Hepatocyte (in vitro differentiated cells): Measurements from ENCODE around the gene FES. TPM values are rescaled to one million over a fixed set of nuclear protein-coding genes. Genes with fewer than 3 reads are reported as not detected.

Experiments
- DNase-seq: peaks from one replicate; pipeline ENCODE4 v3.0.0-alpha.2; 2016; ENCODE audit warnings: low spot score
- H2AFZ ChIP-seq: fragments of 200-600 bp; sonication (generic); 2 replicates; pipeline ENCODE4 v1.6.0; 2016; ENCODE audit warnings: antibody characterized with exemption, mild to moderate bottlenecking
- H3K27ac ChIP-seq: fragments of 200-600 bp; sonication (generic); 2 replicates; pipeline ENCODE4 v1.5.1; 2016; ENCODE audit warnings: mild to moderate bottlenecking
- H3K27me3 ChIP-seq: fragments of 200-600 bp; sonication (generic); 2 replicates; pipeline ENCODE4 v1.6.1; 2016
- H3K36me3 ChIP-seq: fragments of 200-600 bp; sonication (generic); replicated peaks from 2 replicates; pipeline ENCODE4 v1.5.1; 2016; ENCODE audit warnings: low read depth; ENCODE audit not compliant: insufficient read depth
- H3K4me1 ChIP-seq: fragments of 200-600 bp; sonication (generic); 2 replicates; pipeline ENCODE4 v1.5.1; 2016; ENCODE audit warnings: mild to moderate bottlenecking, moderate library complexity; ENCODE audit not compliant: insufficient read depth
- H3K4me2 ChIP-seq: fragments of 200-600 bp; sonication (generic); 2 replicates; pipeline ENCODE4 v1.6.0; 2016
- H3K4me3 ChIP-seq: fragments of 200-600 bp; sonication (generic); 2 replicates; pipeline ENCODE4 v1.5.1; 2016; ENCODE audit warnings: mild to moderate bottlenecking
- H3K79me2 ChIP-seq: fragments of 200-600 bp; sonication (generic); 2 replicates; pipeline ENCODE4 v1.6.0; 2017; ENCODE audit warnings: mild to moderate bottlenecking
- H3K9me2 ChIP-seq: fragments of 200-600 bp; sonication (generic); replicated peaks from 2 replicates; pipeline ENCODE4 v1.6.0; 2017; ENCODE audit warnings: mild to moderate bottlenecking; ENCODE audit not compliant: insufficient read depth
- H3K9me3 ChIP-seq: fragments of 200-600 bp; sonication (generic); 2 replicates; pipeline ENCODE4 v1.5.1; 2016; ENCODE audit warnings: low read depth, mild to moderate bottlenecking
- H4K20me1 ChIP-seq: fragments of 200-600 bp; sonication (generic); 2 replicates; pipeline ENCODE4 v1.6.0; 2016; ENCODE audit warnings: mild to moderate bottlenecking; ENCODE audit not compliant: insufficient read depth, poor library complexity, severe bottlenecking
- CTCF ChIP-seq: fragments of 200-600 bp; sonication (generic); IDR thresholded peaks from 2 replicates; pipeline ENCODE4 v1.5.1; 2016; ENCODE audit warnings: antibody characterized with exemption, mild to moderate bottlenecking; ENCODE audit not compliant: poor library complexity
- EZH2 ChIP-seq: fragments of 200-600 bp; sonication (generic); IDR thresholded peaks from 2 replicates; pipeline ENCODE4 v1.6.1; 2016; ENCODE audit warnings: antibody characterized with exemption, mild to moderate bottlenecking, borderline replicate concordance
- EZH2phosphoT487 ChIP-seq: fragments of 200-600 bp; sonication (generic); IDR thresholded peaks from one replicate; pipeline ENCODE4 v1.6.1; 2018; ENCODE audit warnings: antibody characterized with exemption, mild to moderate bottlenecking, low read depth, moderate library complexity; ENCODE audit not compliant: unreplicated experiment, severe bottlenecking
- WGBS: methylation state at CpG from one replicate; pipeline ENCODE4 v1.1.6; 2016; ENCODE audit warnings: low lambda C conversion rate; ENCODE audit errors: missing lambda C conversion rate; 5-methylcytosine and 5-hydroxymethylcytosine counted together
- polyA plus RNA-seq: library from polyadenylated mRNA; unstranded; fragments of >200 nt; fragmentation: Nextera tagmentation; extraction: Ambion mirVana; gene quantifications from 2 replicates; pipeline ENCODE4 v1.2.1, GENCODE V29; 2016
- total RNA-seq: library from RNA; depleted of rRNA; stranded (reverse); fragments of >200 nt; gene quantifications from 2 replicates; pipeline ENCODE4 v1.2.3, GENCODE V29; 2014

The FES gene
- total and polyA plus RNA-seq, 2 experiments from 2014 or later = 7.3 to 13.5 TPM

- peaks cover 55% of the 10 kb centered on the region for H3K4me1 ChIP-seq
- H3K27ac ChIP-seq = peak overlapping the region; percentile 89
- H4K20me1 ChIP-seq = peaks cover 19% of the 10 kb centered on the region
- H3K79me2 ChIP-seq = peaks cover 49% of the 10 kb centered on the region
- peak overlapping the region; percentile 95 for H3K4me2 ChIP-seq
- under 1% methylated on average over 10 of the region's 77 CpGs for WGBS
- peak; percentile 63 for DNase-seq
- TF ChIP-seq EZH2 (no peak), CTCF (no peak), EZH2phosphoT487 (no peak)
- H3K9me3 ChIP-seq = no peaks in the 10 kb centered on the region
- peak overlapping the region; percentile 96 for H3K4me3 ChIP-seq
- H2AFZ ChIP-seq = peak overlapping the region; percentile 58
- no peaks in the 10 kb centered on the region for H3K36me3 ChIP-seq
- no peaks in the 10 kb centered on the region for H3K9me2 ChIP-seq
- H3K27me3 ChIP-seq = no peaks in the 10 kb centered on the region
Measured at GRCh38 chr15:90871716-90872485, 12.4 kb upstream of the FES start.

- H3K27me3 ChIP-seq = no peaks in the 10 kb centered on the region
- 28% methylated on average over 12 of the region's 12 CpGs for WGBS
- H3K9me3 ChIP-seq = no peaks in the 10 kb centered on the region
- TF ChIP-seq CTCF (no peak), EZH2phosphoT487 (no peak), EZH2 (no peak)
- H3K4me3 ChIP-seq = peak overlapping the region; percentile 96
- H3K79me2 ChIP-seq = peaks cover 49% of the 10 kb centered on the region
- DNase-seq = peak; percentile 68
- peak overlapping the region; percentile 89 for H3K27ac ChIP-seq
- no peaks in the 10 kb centered on the region for H3K9me2 ChIP-seq
- H3K4me2 ChIP-seq = peak overlapping the region; percentile 95
- peaks cover 55% of the 10 kb centered on the region for H3K4me1 ChIP-seq
- H3K36me3 ChIP-seq = no peaks in the 10 kb centered on the region
- peaks cover 19% of the 10 kb centered on the region for H4K20me1 ChIP-seq
- H2AFZ ChIP-seq = peak overlapping the region; percentile 58
Measured at GRCh38 chr15:90872486-90873184, 11.7 kb upstream of the FES start.

GRCh38 chr15:90873488-90873997, 10.8 kb upstream of the FES start:
- Histone ChIP-seq H2AFZ (no peak overlapping the region), H3K79me2 (peaks cover 49% of the 10 kb centered on the region), H3K4me1 (peaks cover 51% of the 10 kb centered on the region), H3K9me2 (no peaks in the 10 kb centered on the region), H3K27ac (peak overlapping the region; percentile 89), H4K20me1 (peaks cover 19% of the 10 kb centered on the region), H3K27me3 (no peaks in the 10 kb centered on the region), H3K4me3 (no peak overlapping the region), H3K9me3 (no peaks in the 10 kb centered on the region), H3K4me2 (peak overlapping the region; percentile 95), H3K36me3 (no peaks in the 10 kb centered on the region)
- WGBS = 60% methylated on average over 6 of the region's 6 CpGs
- TF ChIP-seq CTCF (no peak), EZH2 (no peak), EZH2phosphoT487 (no peak)
- DNase-seq = no peak
